GM10847 (cell line): ENCODE data around the gene FBXL3.

ENCODE experiments used
- POLR2A ChIP-seq: IDR thresholded peaks from 2 replicates; pipeline ENCODE4 v1.6.1; 2011; ENCODE audit not compliant: insufficient read length; ENCODE audit errors: extremely low read depth

The FBXL3 gene

DNA sequence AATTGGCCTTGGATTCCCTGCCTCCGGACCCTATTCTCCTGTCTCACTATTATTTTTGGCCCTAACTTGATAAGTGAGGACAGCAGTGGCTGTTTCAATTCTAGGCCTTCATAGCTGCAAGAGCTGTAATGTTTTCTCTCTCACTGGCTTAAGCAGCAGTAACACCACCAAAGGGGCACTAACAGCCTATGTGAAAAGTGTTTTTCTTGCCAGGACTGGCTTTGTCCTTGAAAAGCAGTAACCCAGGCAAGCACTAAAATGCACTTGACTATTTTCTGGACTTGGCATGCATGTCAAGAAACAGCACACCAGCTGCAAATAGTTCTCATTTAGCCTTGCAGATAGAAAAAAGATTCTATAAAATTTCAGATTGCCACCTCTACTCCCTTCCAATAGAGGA lies 9.3 kb upstream of the FBXL3 start:
- TF ChIP-seq POLR2A = no peak

DNA sequence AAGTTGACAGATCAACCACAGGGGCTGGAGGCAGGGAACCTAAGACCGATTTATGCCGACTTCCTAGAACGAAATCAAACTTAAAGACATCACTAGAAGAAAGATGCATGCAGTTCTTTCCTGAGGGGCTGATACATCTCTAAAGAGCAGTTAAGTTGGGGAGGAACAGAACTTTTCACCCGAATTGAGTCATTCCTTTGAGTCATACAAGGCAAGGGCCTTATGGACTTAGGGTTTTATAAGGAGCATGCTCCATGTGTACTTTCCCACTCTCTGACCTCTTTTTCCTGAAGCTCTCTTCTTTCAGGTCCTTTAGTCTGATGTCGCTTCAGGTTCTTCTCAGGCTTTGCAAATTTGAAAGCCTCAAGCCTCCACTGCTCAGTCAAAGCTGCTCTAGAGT lies 7.9 kb upstream of the FBXL3 start:
- TF ChIP-seq POLR2A = no peak

DNA sequence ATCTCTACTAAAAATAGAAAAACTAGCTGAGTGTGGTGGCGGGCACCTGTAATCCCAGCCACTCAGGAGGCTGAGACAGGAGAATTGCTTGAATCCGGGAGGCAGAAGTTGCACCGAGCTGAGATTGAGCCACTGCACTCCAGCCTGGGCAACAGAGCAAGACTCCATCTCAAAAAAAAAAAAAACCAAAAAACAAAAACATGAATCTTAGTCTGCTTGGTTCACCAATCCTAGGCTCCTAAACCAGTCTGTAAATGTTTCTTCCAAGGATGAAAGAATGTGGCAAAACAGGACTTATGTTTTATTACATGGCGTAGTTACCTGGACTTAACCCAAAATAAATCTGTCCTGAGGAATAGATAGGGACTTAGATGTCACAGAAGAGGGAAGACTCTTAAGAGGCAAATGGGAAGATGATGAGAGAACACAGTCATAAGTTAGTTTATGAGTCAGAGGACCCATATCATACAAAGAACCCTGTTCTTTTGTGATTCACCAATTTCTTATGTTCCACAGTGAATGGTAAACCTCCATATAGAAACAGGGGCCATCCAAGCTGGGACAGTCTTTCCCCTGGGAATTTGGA lies 6.9 kb upstream of the FBXL3 start:
- no peak for TF ChIP-seq POLR2A

DNA sequence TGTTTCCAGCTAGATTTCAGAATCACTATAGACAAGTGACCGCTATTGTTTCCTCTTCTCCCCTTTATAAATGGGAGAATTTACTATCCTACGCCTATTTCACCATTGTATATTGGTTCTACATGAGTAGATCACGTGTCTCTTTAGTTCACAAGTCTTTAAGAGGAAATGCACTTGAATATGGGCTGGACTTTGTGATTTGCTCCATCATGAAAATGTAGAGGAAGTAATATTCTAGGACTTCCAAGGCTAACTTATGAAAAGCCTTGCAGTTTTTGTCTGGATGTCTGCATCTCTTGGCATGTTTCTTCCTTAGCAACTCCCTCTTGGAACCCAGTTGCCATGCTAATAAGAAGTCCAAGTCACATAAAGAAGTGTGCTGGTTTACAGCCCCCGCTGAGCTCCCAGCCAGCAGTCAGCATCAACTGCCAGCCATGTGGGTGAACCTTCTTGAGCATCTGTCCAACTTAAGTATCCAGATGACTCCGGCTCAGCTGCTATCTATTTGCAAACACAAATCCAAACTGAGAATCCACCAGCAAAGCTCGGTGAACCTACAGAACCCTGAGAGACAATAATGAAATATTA lies 4.8 kb upstream of the FBXL3 start:
- TF ChIP-seq POLR2A = no peak

DNA sequence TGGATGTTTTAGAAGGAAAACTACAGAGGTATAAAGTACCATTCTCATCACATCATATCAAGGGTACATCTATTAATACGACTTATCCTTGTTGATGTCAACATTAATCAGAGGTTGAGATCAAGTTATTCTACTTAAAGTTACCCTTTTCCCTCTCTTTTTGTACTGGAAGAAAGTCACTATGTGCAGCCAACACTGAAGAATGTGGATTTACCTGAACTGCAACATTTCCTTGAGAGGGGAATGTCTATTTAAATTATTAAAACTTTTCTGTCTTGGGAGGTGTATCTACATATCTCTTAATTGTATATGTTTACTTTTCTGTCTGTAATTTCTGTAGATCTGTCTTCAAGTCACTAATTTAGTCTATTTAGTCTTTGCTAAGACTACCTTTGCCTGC lies 2.5 kb upstream of the FBXL3 start:
- no peak for TF ChIP-seq POLR2A

DNA sequence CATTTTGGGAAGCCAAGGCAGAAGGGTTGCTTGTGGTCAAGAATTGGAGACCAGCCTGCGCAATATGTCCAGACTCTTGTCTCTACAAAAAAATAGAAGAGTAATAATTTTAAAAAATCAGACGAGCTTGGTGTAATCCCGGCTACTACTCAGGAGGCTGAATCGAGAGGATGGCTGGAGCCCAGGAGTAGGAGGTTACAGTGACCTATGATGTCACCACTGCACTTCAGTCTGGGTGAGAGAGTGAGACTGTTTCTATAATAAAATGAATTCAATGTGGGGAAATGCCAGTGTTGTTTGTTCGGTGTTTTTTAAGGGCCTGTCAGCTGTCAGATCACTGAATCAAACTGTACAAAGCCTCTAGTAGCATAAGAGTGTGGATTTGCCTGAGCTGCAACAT lies 1.2 kb upstream of the FBXL3 start:
- TF ChIP-seq POLR2A = no peak

DNA sequence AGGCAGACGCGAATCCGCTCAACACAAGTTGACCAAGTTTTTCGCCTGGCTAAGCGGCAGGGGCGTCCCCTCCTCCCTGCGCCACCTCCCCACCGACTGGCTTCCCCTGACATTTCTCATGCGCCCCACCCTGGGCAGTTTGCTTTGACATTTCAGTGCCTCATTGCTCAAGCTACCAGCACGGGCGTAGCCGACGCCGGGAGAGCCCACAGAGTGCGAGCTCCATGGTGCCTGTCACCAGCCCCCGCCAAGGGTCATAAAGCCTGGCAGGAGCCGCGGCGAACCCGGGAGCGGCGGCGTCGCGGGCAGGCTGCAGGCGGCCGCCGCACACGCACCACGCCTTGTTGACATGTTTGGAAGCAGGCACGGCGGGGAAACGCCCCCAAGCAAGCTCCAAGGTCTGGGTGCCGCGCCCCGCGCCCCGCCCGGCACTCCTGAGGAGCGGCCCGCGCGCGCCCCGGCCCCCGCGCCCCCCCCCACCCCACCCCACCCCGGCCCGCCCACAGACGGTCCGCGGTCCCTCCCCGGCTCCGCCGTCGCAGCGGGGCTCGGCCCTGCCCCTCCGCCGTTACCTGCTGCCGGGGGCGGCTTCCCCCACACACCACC lies 601 bp downstream of the FBXL3 start:
- no peak for TF ChIP-seq POLR2A

DNA sequence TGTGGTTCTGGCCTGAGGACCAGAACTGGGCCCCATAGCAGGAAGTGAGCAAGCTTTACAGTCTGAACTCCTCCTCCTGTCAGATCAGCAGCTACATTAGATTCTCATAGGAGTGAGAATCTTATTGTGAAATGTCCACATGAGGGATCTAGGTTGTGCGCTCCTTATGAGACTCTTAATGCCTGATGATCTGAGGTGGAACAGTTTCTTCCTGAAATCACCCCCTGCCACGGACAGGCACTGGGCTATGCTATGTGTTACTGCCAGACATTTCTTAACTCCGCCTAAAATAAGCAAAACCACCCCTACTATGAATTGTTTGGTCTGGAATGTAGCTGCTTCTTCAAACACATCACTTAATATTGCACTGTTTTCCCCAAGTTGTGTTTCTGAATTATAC lies 4.6 kb downstream of the FBXL3 start:
- no peak for TF ChIP-seq POLR2A

DNA sequence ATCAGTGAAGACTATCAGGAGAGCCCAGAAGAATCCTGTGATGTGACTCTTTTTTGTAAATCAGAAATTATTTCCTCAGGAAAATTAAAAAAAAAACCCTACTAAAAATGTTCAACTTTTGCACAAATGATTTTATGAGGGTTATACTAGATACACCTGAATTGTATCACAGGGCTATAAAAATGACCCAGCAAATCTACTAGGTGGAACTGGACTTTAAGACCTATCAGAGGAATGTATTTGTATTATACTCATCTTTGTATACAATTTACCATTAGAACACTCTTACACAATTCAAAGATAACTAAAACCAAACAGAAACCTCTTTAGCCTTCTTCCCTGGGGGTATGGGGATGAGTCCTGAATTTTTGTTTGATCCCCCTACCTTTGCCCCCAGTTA lies 7.2 kb downstream of the FBXL3 start:
- TF ChIP-seq POLR2A = no peak

DNA sequence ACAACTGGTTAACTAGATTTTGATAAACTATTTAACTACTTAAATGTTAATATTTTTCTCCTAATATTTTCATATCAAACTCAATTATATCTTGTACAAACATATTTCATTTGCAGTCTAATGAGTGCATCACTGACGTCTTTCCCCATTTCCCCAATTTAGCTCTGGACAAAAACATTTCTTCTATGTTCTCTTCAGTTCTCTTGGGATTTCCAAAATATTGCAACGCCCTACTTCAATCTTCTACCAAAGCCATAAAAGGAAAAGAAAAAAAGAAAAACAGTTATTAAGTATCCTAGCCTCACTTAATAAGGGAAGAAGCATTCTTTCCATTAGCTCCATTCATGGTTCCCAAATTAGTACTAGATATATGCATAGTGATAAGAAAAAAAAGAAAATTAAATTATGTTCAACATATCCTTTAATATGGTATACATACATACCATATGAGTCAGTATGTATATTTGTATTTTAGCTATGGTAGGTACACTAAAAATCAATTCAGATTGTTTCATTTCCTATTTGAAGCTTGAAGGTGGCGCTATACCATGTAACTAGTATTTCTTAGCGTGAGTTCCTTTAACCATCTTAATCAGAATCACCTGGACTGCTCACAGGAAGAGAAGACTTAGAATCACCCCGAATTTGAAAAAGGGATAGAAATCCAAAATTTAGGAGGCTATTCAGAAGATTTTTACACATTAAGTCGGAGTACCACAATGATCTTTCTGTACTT lies 9.9 kb downstream of the FBXL3 start:
- no peak for TF ChIP-seq POLR2A

DNA sequence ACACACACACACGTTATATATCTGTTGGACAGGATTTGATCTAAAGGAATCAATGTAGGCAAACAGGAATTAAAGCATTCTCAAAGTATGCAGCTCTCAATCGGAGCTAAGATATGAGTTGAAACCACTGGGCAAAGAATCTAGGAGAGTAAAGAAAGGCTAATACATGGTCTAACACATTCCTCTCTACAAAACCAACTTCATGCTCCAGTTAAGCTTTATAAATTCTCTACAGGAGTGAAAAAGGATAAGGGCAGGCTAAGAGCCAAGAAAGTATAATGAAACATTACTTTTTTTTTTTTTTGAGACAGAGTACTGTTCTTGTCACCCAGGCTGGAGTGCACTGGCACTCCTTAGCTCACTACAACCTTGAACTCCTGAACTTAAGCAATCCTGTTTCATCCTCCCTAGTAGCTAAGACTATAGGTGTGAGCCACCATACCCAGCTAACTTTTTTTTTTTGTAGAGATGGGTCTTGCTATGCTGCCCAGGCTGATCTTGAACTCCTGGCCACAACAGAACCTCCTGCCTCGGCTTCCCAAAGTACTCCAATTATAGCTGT lies 10.6 kb downstream of the FBXL3 start:
- no peak for TF ChIP-seq POLR2A

DNA sequence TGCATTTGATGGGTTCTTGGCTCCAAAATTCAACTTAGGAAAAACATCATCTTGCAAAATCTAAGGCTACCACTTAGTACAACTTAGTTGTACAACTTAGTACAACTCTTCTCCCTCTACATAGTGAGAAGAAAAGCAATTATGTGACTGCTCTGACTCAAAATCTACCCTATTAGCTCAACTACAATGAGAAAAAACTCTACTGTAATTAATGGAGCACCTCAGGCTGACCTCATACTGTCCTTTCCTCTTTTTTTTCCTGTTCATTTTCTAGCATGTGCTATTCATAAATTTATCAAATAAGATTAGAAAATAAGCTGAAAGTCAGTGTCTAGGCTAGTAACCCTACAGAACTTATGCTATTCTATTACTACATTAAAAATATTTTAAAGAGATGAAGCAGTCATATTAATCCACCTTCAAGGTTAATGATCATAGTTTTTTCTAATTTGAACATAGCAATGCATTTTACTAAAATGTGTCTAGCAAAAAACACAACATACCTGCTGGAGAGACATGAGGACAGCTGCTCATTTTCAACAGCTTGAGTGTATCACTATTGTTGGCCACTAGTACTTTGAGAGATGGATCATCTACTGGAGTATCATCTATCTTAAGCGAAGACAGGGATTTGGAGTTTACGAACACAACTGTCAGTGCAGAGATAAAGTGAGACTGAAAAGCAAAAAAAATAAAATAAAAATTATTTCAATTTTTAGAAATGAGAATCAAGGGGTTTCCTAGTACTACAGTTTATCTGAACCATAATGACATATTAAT lies 11.9 kb downstream of the FBXL3 start:
- TF ChIP-seq POLR2A = no peak

DNA sequence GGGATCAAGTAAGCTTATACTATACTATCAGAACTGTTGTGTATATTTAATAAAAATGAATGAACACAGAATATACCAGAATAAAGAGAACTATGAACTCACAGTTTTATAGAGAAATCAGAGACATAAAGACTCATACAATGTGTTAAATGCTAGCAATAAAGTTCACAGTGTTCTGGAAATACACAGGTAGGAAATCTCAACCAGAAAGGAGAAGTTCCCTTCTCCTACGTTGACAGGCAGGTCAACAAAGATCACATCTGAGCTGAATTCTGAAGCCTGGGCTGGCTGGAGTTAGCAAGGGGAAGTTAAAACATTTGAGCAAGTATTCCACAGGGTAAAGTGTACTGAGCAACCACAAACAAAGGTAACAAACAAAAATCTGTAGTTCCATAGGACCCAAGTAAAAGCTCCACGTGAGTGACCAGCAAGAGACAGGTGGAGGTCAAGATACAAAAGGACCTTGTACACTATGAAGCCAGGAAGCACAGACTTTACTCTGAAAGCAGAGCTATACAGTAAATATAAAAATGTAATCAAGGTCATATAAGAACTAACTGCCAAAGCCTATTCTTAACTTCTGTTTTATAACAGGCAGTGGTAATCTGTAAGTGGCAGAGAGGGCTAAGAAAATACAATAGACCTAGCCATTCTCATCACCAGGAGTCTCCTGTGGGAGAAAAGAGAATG lies 13.0 kb downstream of the FBXL3 start:
- TF ChIP-seq POLR2A = no peak

DNA sequence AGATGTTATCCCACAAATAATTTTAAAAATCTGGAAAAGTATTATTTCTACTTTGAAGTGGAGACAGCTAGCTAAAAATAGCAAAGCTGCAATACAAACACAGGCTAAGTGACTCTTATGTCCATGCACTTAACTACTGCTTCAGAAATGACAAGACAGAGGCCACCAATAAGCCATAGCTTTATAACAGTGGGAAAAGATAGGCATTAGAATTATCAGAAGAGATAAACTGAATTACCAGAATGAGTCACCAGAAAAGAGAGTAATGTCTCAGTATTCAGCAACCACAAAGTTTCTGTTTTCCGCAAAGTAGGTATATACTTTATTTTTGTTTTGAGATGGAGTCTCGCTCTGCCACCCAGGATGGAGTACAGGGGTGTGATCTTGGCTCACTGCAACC lies 17.9 kb downstream of the FBXL3 start:
- TF ChIP-seq POLR2A = no peak
